ENCODE data around the gene PAQR6.
"Not testable (repeated sequence)": the region's sequence is repeated elsewhere in the genome, so short reads cannot be mapped to it uniquely, and the experiment has no call there.

Gene PAQR6

DNA sequence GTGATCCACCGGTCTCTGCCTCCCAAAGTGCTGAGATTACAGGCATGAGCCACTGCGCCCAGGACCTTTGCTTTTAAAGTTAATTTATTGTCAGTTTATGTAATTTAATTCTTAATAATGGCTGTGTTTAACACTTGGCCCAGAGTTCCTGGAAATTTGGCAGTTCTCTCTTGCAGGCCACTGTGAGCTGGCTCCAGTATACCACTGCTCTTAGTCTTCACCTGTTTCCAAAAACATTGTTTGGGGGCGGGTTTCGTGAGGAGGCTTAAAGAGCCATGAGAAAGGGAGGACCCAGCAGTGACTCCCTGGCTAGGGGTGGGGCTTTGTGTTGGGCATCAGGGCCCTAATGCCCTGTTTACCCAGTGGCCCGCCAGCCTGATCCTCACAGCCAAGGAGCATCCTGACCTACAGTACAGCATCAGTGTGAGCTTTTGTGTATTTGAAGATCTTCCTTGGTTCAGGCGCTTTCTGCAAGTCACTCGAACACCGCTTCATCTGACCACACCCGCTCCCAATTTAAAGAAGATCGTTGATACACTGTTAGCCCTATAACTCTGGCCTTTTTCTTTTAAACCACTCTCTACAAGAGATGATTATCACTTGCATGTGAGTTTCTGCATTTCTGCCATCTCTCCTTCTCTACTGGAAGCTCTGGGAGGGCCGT is 17.9 kb downstream of the PAQR6 start:
- DNase-seq: no peak

DNA sequence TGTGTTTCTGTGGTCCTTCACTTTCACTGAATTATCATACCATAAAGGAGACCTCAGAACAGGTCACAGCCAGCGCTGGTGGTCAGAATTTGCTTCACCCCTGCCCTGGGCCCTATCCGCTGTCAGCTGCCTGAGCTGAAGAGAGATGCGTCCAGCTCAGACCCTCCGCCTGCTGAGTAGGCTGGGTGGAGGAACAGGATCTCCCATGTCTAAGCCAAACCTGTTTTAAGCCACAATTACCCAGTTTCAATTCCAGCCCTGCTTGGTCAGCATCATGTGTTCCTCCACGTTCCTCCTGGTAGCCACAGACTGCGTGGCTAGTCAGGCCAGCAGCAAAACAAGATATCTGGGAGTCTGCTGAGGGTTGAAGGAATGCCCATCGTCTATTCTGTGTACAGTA is 19.4 kb downstream of the PAQR6 start:
- DNase-seq: no peak

DNA sequence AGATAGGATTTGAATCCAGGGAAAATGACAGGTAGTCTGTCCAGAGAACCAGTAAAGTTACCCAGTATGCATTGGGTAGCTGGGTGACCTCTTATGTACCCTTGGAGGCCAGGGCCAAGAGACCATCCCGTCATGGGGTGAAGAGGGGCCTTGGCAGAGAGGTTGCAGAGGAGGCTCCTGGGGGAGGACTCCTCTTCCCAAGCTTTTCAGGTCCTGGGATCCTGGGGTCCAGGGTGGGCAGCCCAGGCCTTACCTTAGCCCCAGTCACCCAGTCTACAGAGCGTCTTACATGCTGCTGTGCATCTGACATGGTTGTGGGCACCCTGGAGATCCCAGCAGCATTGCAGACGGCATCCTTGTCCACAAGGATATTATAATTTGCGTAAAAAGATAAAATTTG is 21.1 kb downstream of the PAQR6 start:
- no peak for DNase-seq

GRCh38 chr1:156226116-156226538 is 21.7 kb downstream of the PAQR6 start:
- no peak for DNase-seq

- DNase-seq: no peak
Observed at GRCh38 chr1:156225677-156226014, 22.2 kb downstream of the PAQR6 start.

DNA sequence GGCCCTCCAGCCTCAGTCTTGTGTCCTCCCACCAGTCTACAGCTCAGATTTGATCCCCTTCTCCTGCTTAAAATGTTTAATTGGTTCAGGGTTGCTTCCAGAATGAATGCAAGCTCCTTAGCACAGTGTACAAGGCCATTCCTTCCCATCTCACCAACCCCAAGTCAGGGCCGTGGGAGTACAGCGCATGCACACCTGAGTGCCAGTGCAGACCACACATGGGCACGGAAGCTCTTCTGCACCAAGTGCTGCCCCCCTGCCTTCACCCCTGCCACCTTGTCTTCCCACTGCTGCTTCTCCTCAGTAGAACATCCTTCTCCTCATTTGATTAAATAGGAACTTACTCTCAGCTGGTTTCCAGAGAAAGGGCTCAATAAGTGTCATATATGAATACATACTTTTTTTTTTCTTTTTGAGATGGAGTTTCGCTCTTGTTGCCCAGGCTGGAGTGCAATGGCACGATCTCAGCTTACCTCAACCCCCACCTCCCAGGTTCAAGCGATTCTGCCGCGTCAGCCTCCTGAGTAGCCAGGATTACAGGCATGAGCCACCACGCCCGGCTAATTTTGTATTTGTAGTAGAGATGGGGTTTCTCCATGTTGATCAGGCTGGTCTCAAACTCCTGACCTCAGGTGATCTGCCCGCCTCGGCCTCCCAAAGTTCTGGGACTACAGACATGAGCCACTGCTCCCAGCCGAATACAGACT is 25.7 kb downstream of the PAQR6 start:
- DNase-seq: no peak

- DNase-seq: no peak
Observed at GRCh38 chr1:156220226-156220625, 27.6 kb downstream of the PAQR6 start.

GRCh38 chr1:156217871-156218270 is 30.0 kb downstream of the PAQR6 start:
- DNase-seq: no peak

GRCh38 chr1:156216361-156217086 is 31.3 kb downstream of the PAQR6 start:
- DNase-seq: not testable (repeated sequence)

GRCh38 chr1:156214024-156214748 is 33.7 kb downstream of the PAQR6 start:
- no peak for DNase-seq

DNA sequence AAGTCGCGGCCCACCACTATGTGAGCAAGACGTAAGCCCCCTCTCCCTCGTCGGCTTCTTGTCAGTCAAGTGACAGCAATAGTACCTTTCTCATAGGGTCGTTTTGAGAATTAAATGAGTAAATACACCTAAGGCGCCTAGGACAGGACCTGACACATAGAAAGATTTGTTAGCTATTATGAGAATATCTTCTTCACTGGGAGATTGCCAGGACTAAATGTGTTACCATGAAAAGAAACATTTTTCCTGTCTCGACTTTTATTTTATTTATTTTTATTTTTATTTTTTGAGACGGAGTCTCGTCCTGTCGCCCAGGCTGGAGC is 34.3 kb downstream of the PAQR6 start:
- DNase-seq: no peak

GRCh38 chr1:156212833-156213643 is 34.8 kb downstream of the PAQR6 start, which contains the start of gene PMF1:
Gene PMF1, plus strand, starts transcription at chr1:156213007. Its CDS starts 9 bp downstream, at chr1:156213016.
- peak; percentile 95 for DNase-seq

GRCh38 chr1:156212130-156212529 is 35.7 kb downstream of the PAQR6 start:
- DNase-seq: no peak

DNA sequence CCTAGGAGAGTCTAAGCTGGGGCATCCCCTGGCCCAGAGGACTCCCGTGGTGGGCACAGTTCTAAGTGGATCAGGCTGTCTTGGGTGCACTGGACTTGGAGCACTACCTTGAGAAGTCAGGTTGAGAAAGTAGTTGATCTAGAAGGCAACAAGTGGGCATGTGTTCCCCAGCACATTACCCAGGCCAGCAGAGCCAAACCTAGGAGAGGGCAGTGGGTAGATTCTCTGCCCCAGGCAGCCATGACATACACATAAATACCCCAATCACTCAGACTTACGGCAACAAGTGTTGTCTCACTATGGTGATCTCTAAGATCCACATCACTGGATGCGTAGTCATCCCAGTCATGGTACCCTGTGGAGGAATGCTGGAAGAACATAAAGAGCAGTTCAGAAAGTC is 36.6 kb downstream of the PAQR6 start:
- no peak for DNase-seq

- DNase-seq: no peak
Observed at GRCh38 chr1:156204686-156205085, 43.2 kb downstream of the PAQR6 start.

DNA sequence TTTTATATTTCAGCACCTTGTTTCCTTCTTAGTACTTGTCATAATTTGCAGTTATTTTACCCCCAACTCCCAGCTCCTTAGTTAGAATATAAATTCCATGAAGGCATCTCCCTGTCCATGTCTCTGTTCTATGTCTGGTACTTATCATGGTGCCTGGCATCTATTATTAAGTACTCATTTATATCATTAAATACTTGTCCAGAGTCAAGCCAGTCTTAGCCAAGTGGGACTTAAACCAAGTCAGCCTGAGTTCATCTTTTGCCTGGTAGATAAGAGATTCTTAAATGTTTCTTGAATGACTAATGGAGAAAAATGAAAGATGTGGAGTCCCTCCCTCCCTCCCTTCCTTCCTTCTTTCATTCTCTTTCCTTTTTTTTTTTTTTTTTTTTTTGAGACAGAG is 44.5 kb downstream of the PAQR6 start:
- no peak for DNase-seq

- no peak for DNase-seq
Observed at GRCh38 chr1:156200044-156200443, 47.8 kb downstream of the PAQR6 start.

- DNase-seq: no peak
Observed at GRCh38 chr1:156198831-156199349, 49.0 kb downstream of the PAQR6 start.

GRCh38 chr1:156196445-156196844 is 51.4 kb downstream of the PAQR6 start:
- DNase-seq: no peak

- DNase-seq: no peak
Observed at GRCh38 chr1:156195853-156196252, 52.0 kb downstream of the PAQR6 start.

DNA sequence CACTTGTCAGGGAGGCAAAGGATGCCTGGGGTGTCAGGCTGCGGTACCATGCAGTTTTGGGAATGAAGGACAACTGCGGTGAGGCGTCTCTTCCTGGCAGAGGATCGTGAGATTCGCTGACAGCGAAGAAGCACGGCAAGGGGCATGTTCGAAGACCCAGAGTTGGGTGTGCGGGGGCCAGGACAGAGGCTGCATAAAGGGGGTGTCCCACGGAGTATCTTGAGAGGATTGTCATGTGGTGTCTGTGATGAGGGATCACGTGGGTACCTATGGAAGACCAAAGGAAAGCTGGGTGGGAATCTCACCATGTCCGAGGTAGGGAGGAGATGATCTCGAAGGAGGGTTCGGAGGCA is 53.6 kb downstream of the PAQR6 start:
- no peak for DNase-seq

DNA sequence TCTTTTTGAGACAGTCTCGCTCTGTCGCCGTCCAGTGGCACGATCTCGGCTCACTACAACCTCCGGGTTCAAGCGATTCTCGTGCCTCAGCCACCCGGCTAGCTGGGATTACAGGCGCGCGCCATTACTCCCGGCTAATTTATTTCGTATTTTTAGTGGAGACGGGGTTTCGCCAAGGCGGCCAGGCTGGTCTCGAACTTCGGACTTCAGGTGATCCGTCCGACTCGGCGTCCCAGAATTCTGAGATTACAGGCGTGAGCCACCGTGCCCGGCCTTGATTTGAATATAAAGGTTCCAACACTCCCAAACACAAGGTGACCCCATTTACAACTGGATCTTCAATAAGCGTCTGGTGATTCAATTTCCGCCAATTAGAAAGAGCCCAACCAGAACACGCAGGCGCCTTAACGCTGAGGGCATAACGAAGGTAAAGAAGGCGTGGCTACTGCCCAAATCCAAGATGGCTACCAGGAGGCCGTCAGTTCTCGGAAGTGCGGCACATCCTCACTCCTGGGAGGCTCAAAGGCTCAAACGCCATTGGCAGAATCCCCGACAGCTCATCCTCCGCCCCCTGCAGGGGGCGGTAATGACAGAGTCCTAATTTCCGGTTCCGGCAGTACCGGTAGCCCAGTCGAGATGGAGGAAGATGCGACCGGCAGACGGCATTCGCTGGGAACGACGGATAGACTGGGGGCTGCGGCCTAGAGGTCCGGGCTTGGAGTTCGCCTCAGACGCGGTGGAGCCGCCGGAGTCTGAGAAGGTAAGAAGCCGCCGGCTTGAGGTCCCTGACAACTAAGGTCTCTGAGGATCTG is 54.2 kb downstream of the PAQR6 start, which contains the start of gene SLC25A44:
TSS of gene SLC25A44 (plus strand) at position 617 of the 812 bp plus-strand sequence. CDS start 5,744 bp downstream, outside the sequence.
- DNase-seq: peak; percentile 99
